Effector memory CD4-positive, alpha-beta T cell (primary cell): Measurements from ENCODE around the gene NDFIP2.

Source experiments
- DNase-seq, 3 donors: peaks; one replicate each; pipeline ENCODE4 v3.0.0-alpha.2; 2020
- H3K27ac ChIP-seq: 2 replicates; pipeline ENCODE4 v1.7.0; 2013; ENCODE audit warnings: mild to moderate bottlenecking, low read length, moderate library complexity; ENCODE audit not compliant: insufficient read depth, poor library complexity, severe bottlenecking
- H3K27me3 ChIP-seq: replicated peaks from 2 replicates; pipeline ENCODE4 v1.7.0; 2013; ENCODE audit warnings: mild to moderate bottlenecking, low read length; ENCODE audit not compliant: insufficient read depth, control insufficient read depth, poor library complexity, severe bottlenecking
- H3K36me3 ChIP-seq: 2 replicates; pipeline ENCODE4 v1.7.0; 2013; ENCODE audit warnings: mild to moderate bottlenecking, low read length, moderate library complexity; ENCODE audit not compliant: control insufficient read depth, insufficient read depth
- H3K4me1 ChIP-seq: 2 replicates; pipeline ENCODE4 v1.7.0; 2013; ENCODE audit warnings: low read length, mild to moderate bottlenecking; ENCODE audit not compliant: control insufficient read depth, insufficient read depth, poor library complexity, severe bottlenecking
- H3K4me3 ChIP-seq: 2 replicates; pipeline ENCODE4 v1.7.0; 2013; ENCODE audit warnings: low read length, low read depth, mild to moderate bottlenecking; ENCODE audit not compliant: insufficient read depth, poor library complexity, severe bottlenecking
- H3K9me3 ChIP-seq: 2 replicates; pipeline ENCODE4 v1.7.0; 2013; ENCODE audit warnings: mild to moderate bottlenecking, low read length, moderate library complexity; ENCODE audit not compliant: control insufficient read depth

Gene NDFIP2

GRCh38 chr13:79457948-79458347, 23.0 kb upstream of the NDFIP2 start:
- H3K36me3 ChIP-seq = no peaks in the 10 kb centered on the region
- DNase-seq = no peak
- H3K27ac ChIP-seq = no peak overlapping the region
- H3K4me3 ChIP-seq = no peak overlapping the region
- no peaks in the 10 kb centered on the region for H3K9me3 ChIP-seq
- H3K4me1 ChIP-seq = peaks cover 3% of the 10 kb centered on the region
- H3K27me3 ChIP-seq = no peaks in the 10 kb centered on the region

- Histone ChIP-seq H3K9me3 (no peaks in the 10 kb centered on the region), H3K27ac (no peak overlapping the region), H3K27me3 (no peaks in the 10 kb centered on the region), H3K4me1 (no peaks in the 10 kb centered on the region), H3K4me3 (no peak overlapping the region), H3K36me3 (no peaks in the 10 kb centered on the region)
- DNase-seq = no peak
These were observed 22.5 kb upstream of the NDFIP2 start for GRCh38 chr13:79458436-79458835.

DNA sequence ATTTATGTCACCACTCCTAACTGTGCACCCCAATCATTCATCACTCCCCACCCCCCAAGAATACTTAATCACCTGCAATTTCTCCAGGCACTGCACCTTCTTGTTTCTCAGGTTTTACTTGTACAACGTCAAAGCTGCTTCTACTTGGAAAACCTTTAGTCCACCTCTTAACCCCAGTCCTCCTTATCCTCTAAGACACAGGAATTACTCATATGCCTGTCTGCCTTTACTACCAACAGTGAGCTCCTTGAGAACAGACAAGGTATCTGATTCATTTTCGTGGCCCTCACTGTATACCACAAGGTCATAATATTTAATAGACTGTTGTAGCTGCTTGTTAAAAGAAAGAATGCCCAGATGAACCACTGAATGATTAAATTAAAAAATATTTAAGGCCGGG, 21.0 kb upstream of the NDFIP2 start:
- H3K4me3 ChIP-seq = no peak overlapping the region
- no peaks in the 10 kb centered on the region for H3K4me1 ChIP-seq
- H3K27ac ChIP-seq = no peak overlapping the region
- H3K36me3 ChIP-seq = no peaks in the 10 kb centered on the region
- no peak for DNase-seq
- H3K9me3 ChIP-seq = no peaks in the 10 kb centered on the region
- H3K27me3 ChIP-seq = no peaks in the 10 kb centered on the region

DNA sequence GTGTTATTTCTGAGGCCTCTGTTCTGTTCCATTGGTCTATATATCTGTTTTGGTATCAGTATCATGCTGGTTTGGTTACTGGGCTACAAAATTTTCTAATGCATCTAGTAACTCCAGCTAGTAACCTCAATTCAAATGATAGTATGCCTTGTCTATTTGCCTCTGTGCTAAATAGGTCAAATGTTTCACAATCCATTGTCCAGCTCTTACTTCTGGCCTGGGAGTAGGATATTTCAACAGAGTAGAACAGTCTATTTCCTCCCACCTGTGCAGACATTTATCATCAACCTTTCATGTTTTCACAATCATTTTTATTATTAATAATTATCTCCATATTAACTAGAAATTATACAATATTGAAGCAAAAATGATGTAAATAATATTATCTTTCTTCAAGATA, 18.1 kb upstream of the NDFIP2 start:
- no peaks in the 10 kb centered on the region for H3K27me3 ChIP-seq
- no peak overlapping the region for H3K27ac ChIP-seq
- H3K36me3 ChIP-seq = no peaks in the 10 kb centered on the region
- H3K4me3 ChIP-seq = no peak overlapping the region
- DNase-seq = no peak
- H3K9me3 ChIP-seq = no peaks in the 10 kb centered on the region
- H3K4me1 ChIP-seq = no peaks in the 10 kb centered on the region

- DNase-seq = no peak
- no peak overlapping the region for H3K4me3 ChIP-seq
- H3K4me1 ChIP-seq = no peaks in the 10 kb centered on the region
- no peak overlapping the region for H3K27ac ChIP-seq
- no peaks in the 10 kb centered on the region for H3K36me3 ChIP-seq
- no peaks in the 10 kb centered on the region for H3K9me3 ChIP-seq
- no peaks in the 10 kb centered on the region for H3K27me3 ChIP-seq
These were observed 17.4 kb upstream of the NDFIP2 start for GRCh38 chr13:79463604-79464003.

GRCh38 chr13:79466872-79467271, 14.1 kb upstream of the NDFIP2 start:
- no peak for DNase-seq
- Histone ChIP-seq H3K27me3 (no peaks in the 10 kb centered on the region), H3K36me3 (no peaks in the 10 kb centered on the region), H3K4me1 (no peaks in the 10 kb centered on the region), H3K4me3 (no peak overlapping the region), H3K27ac (no peak overlapping the region), H3K9me3 (no peaks in the 10 kb centered on the region)

GRCh38 chr13:79468402-79468801, 12.6 kb upstream of the NDFIP2 start:
- H3K27me3 ChIP-seq = no peaks in the 10 kb centered on the region
- H3K27ac ChIP-seq = no peak overlapping the region
- H3K4me1 ChIP-seq = no peaks in the 10 kb centered on the region
- no peak for DNase-seq
- H3K9me3 ChIP-seq = no peaks in the 10 kb centered on the region
- no peak overlapping the region for H3K4me3 ChIP-seq
- no peaks in the 10 kb centered on the region for H3K36me3 ChIP-seq

GRCh38 chr13:79468819-79469218, 12.1 kb upstream of the NDFIP2 start:
- no peaks in the 10 kb centered on the region for H3K36me3 ChIP-seq
- DNase-seq = no peak
- no peaks in the 10 kb centered on the region for H3K27me3 ChIP-seq
- H3K27ac ChIP-seq = no peak overlapping the region
- H3K4me1 ChIP-seq = no peaks in the 10 kb centered on the region
- H3K9me3 ChIP-seq = no peaks in the 10 kb centered on the region
- H3K4me3 ChIP-seq = no peak overlapping the region

GRCh38 chr13:79469608-79470007, 11.3 kb upstream of the NDFIP2 start:
- no peaks in the 10 kb centered on the region for H3K9me3 ChIP-seq
- no peaks in the 10 kb centered on the region for H3K36me3 ChIP-seq
- no peak for DNase-seq
- H3K4me3 ChIP-seq = no peak overlapping the region
- no peak overlapping the region for H3K27ac ChIP-seq
- H3K27me3 ChIP-seq = no peaks in the 10 kb centered on the region
- no peaks in the 10 kb centered on the region for H3K4me1 ChIP-seq

DNA sequence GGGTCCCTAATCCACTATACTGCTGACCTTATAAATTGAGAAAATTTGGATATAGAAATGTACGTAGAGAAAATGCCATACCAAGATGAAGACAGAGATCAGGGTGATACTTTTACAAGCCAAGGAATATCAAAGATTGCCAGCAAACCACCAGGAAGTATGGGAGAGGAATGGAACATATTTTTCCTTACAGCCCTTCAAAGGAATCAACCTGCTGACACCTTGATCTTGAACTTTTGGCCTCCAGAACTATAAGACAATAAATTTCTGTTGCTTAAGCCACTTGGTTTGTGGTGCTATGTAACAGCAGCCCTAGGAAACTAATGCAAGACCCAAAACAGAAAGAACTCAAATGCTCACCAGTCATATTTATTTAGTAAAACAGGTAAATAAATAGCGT, 10.3 kb upstream of the NDFIP2 start:
- no peaks in the 10 kb centered on the region for H3K27me3 ChIP-seq
- no peak overlapping the region for H3K4me3 ChIP-seq
- no peaks in the 10 kb centered on the region for H3K36me3 ChIP-seq
- H3K27ac ChIP-seq = no peak overlapping the region
- no peaks in the 10 kb centered on the region for H3K4me1 ChIP-seq
- no peak for DNase-seq
- no peaks in the 10 kb centered on the region for H3K9me3 ChIP-seq

- no peak for DNase-seq
- Histone ChIP-seq H3K27ac (no peak overlapping the region), H3K9me3 (no peaks in the 10 kb centered on the region), H3K4me1 (no peaks in the 10 kb centered on the region), H3K36me3 (no peaks in the 10 kb centered on the region), H3K4me3 (no peak overlapping the region), H3K27me3 (no peaks in the 10 kb centered on the region)
These were observed 5.4 kb upstream of the NDFIP2 start for GRCh38 chr13:79475569-79475968.
